HG02759 (cell line): ENCODE data around the gene CEP128.

Source experiments
- ATAC-seq: cut with Tn5 transposase; IDR thresholded peaks from one replicate; pipeline ENCODE4 v1.9.1; 2021; ENCODE audit warnings: mild to moderate bottlenecking, moderate library complexity; ENCODE audit not compliant: unreplicated experiment

Gene CEP128

GRCh38 chr14:80906336-80906735 is 35.2 kb downstream of the CEP128 start:
- ATAC-seq = no peak

- no peak for ATAC-seq
Measured at GRCh38 chr14:80902608-80903007, 38.9 kb downstream of the CEP128 start.

- ATAC-seq = no peak
Measured at GRCh38 chr14:80901822-80902221, 39.7 kb downstream of the CEP128 start.

GRCh38 chr14:80901260-80901659 is 40.3 kb downstream of the CEP128 start:
- ATAC-seq = no peak

GRCh38 chr14:80872645-80873044 is 68.9 kb downstream of the CEP128 start:
- no peak for ATAC-seq

- ATAC-seq = no peak
Measured at GRCh38 chr14:80868260-80868659, 73.3 kb downstream of the CEP128 start.

GRCh38 chr14:80867798-80868197 is 73.7 kb downstream of the CEP128 start:
- ATAC-seq = no peak

- ATAC-seq = no peak
Measured at GRCh38 chr14:80867091-80867490, 74.4 kb downstream of the CEP128 start.

- ATAC-seq = no peak
Measured at GRCh38 chr14:80865565-80865964, 76.0 kb downstream of the CEP128 start.

- ATAC-seq = no peak
Measured at GRCh38 chr14:80862983-80863382, 78.6 kb downstream of the CEP128 start.

- ATAC-seq = no peak
Measured at GRCh38 chr14:80862541-80862940, 79.0 kb downstream of the CEP128 start.

GRCh38 chr14:80850197-80850814 is 91.2 kb downstream of the CEP128 start:
- peak; percentile 61 for ATAC-seq

- no peak for ATAC-seq
Measured at GRCh38 chr14:80847070-80847469, 94.5 kb downstream of the CEP128 start.

GRCh38 chr14:80845856-80846255 is 95.7 kb downstream of the CEP128 start:
- ATAC-seq = no peak

GRCh38 chr14:80844872-80845271 is 96.7 kb downstream of the CEP128 start:
- ATAC-seq = no peak

GRCh38 chr14:80839743-80840142 is 101.8 kb downstream of the CEP128 start:
- no peak for ATAC-seq

- ATAC-seq = no peak
Measured at GRCh38 chr14:80809663-80810062, 131.9 kb downstream of the CEP128 start.

- ATAC-seq = no peak
Measured at GRCh38 chr14:80805136-80805535, 136.4 kb downstream of the CEP128 start.

GRCh38 chr14:80798878-80799277 is 142.7 kb downstream of the CEP128 start:
- no peak for ATAC-seq

- no peak for ATAC-seq
Measured at GRCh38 chr14:80798211-80798610, 143.3 kb downstream of the CEP128 start.

GRCh38 chr14:80792771-80793170 is 148.8 kb downstream of the CEP128 start:
- ATAC-seq = no peak

GRCh38 chr14:80787876-80788275 is 153.7 kb downstream of the CEP128 start:
- no peak for ATAC-seq

- no peak for ATAC-seq
Measured at GRCh38 chr14:80784820-80785219, 156.7 kb downstream of the CEP128 start.
